HAP-1 (cell line): ENCODE results near the gene MAGI1.

ENCODE experiments used
- DNase-seq, 2 experiments: peaks; one replicate each; pipeline ENCODE4 v3.0.0-alpha.2; 2016 to 2020; ENCODE audit warnings: low spot score in 2 of 2
- H3K27me3 ChIP-seq: fragments of 250-450 bp; sonication (Bioruptor Pico); 2 replicates; pipeline ENCODE4 v1.5.1; 2020; ENCODE audit warnings: low read depth, mild to moderate bottlenecking, moderate library complexity
- H3K36me3 ChIP-seq: fragments of 250-450 bp; sonication (Bioruptor Pico); replicated peaks from 2 replicates; pipeline ENCODE4 v1.5.1; 2020; ENCODE audit warnings: mild to moderate bottlenecking
- H3K4me1 ChIP-seq: fragments of 250-450 bp; sonication (Bioruptor Pico); 2 replicates; pipeline ENCODE4 v1.5.1; 2020; ENCODE audit warnings: mild to moderate bottlenecking
- H3K4me3 ChIP-seq: fragments of 250-450 bp; sonication (Bioruptor Pico); 2 replicates; pipeline ENCODE4 v1.5.1; 2020; ENCODE audit warnings: mild to moderate bottlenecking, moderate library complexity
- H3K9me3 ChIP-seq: fragments of 250-450 bp; sonication (Bioruptor Pico); 2 replicates; pipeline ENCODE4 v1.5.1; 2020; ENCODE audit warnings: mild to moderate bottlenecking, moderate library complexity
- in situ Hi-C: fragments of 300-500 bp; cut with MboI; formaldehyde crosslinking; loops from 3 replicates; pipeline ENCODE4 v1.14.3; 2020; ENCODE audit warnings: low sequenced_read_pairs, inconsistent platforms, mixed read lengths

Gene MAGI1

GRCh38 chr3:65344444-65344843 is 694.3 kb downstream of the MAGI1 start:
- Histone ChIP-seq H3K4me3 (no peak overlapping the region), H3K4me1 (no peaks in the 10 kb centered on the region), H3K27me3 (peaks cover 7% of the 10 kb centered on the region; the same call in 1 of the 2 replicates), H3K9me3 (no peaks in the 10 kb centered on the region), H3K36me3 (no peaks in the 10 kb centered on the region)
- no peak for DNase-seq
- in situ Hi-C loops: no loop called here

- H3K36me3 ChIP-seq: no peaks in the 10 kb centered on the region
- no peak overlapping the region for H3K4me3 ChIP-seq
- H3K4me1 ChIP-seq: no peaks in the 10 kb centered on the region
- H3K27me3 ChIP-seq: peaks cover 7% of the 10 kb centered on the region; the same call in 1 of the 2 replicates
- no peaks in the 10 kb centered on the region for H3K9me3 ChIP-seq
- in situ Hi-C loops: no loop called here
- no peak for DNase-seq
These were observed 695.0 kb downstream of the MAGI1 start for GRCh38 chr3:65343736-65344135.

GRCh38 chr3:65343026-65343425 is 695.7 kb downstream of the MAGI1 start:
- in situ Hi-C loops: no loop called here
- no peak for DNase-seq

GRCh38 chr3:65342084-65342683 is 696.5 kb downstream of the MAGI1 start:
- in situ Hi-C loops: no loop called here

More at GRCh38 chr3:65343026-65343425, 695.7 kb downstream of the MAGI1 start:
- peaks cover 7% of the 10 kb centered on the region; the same call in 1 of the 2 replicates for H3K27me3 ChIP-seq
- no peak overlapping the region for H3K4me3 ChIP-seq
- no peaks in the 10 kb centered on the region for H3K9me3 ChIP-seq
- H3K4me1 ChIP-seq: no peaks in the 10 kb centered on the region
- H3K36me3 ChIP-seq: no peaks in the 10 kb centered on the region

GRCh38 chr3:65339192-65339740 is 699.5 kb downstream of the MAGI1 start:
- Histone ChIP-seq H3K4me3 (no peak overlapping the region), H3K36me3 (no peaks in the 10 kb centered on the region), H3K4me1 (no peaks in the 10 kb centered on the region), H3K27me3 (peaks cover 7% of the 10 kb centered on the region; the same call in 1 of the 2 replicates), H3K9me3 (no peaks in the 10 kb centered on the region)
- DNase-seq: no peak
- in situ Hi-C loops: no loop called here

More at GRCh38 chr3:65342084-65342683, 696.5 kb downstream of the MAGI1 start:
- Histone ChIP-seq H3K27me3 (peaks cover 7% of the 10 kb centered on the region; the same call in 1 of the 2 replicates), H3K36me3 (no peaks in the 10 kb centered on the region), H3K4me1 (no peaks in the 10 kb centered on the region), H3K4me3 (no peak overlapping the region), H3K9me3 (no peaks in the 10 kb centered on the region)
- DNase-seq: peak; percentile 58 to 83

- H3K9me3 ChIP-seq: no peaks in the 10 kb centered on the region
- no peak for DNase-seq
- in situ Hi-C loops: no loop called here
- H3K36me3 ChIP-seq: no peaks in the 10 kb centered on the region
- peaks cover 7% of the 10 kb centered on the region; the same call in 1 of the 2 replicates for H3K27me3 ChIP-seq
- H3K4me3 ChIP-seq: no peak overlapping the region
- H3K4me1 ChIP-seq: no peaks in the 10 kb centered on the region
These were observed 700.1 kb downstream of the MAGI1 start for GRCh38 chr3:65338571-65338970.

- no peak overlapping the region for H3K4me3 ChIP-seq
- H3K4me1 ChIP-seq: no peaks in the 10 kb centered on the region
- H3K9me3 ChIP-seq: no peaks in the 10 kb centered on the region
- in situ Hi-C loops: no loop called here
- no peak for DNase-seq
- no peaks in the 10 kb centered on the region for H3K27me3 ChIP-seq
- no peaks in the 10 kb centered on the region for H3K36me3 ChIP-seq
These were observed 703.1 kb downstream of the MAGI1 start for GRCh38 chr3:65335587-65335986.

GRCh38 chr3:65334045-65334665 is 704.6 kb downstream of the MAGI1 start:
- Histone ChIP-seq H3K36me3 (no peaks in the 10 kb centered on the region), H3K4me3 (no peak overlapping the region), H3K4me1 (no peaks in the 10 kb centered on the region), H3K9me3 (no peaks in the 10 kb centered on the region), H3K27me3 (no peaks in the 10 kb centered on the region)
- in situ Hi-C loops: no loop called here
- DNase-seq: peak in 1 of 2 experiments; percentile 21

- no peak overlapping the region for H3K4me3 ChIP-seq
- in situ Hi-C loops: no loop called here
- no peaks in the 10 kb centered on the region for H3K4me1 ChIP-seq
- no peaks in the 10 kb centered on the region for H3K36me3 ChIP-seq
- H3K9me3 ChIP-seq: no peaks in the 10 kb centered on the region
- no peak for DNase-seq
- no peaks in the 10 kb centered on the region; the same call in 1 of the 2 replicates for H3K27me3 ChIP-seq
These were observed 707.0 kb downstream of the MAGI1 start for GRCh38 chr3:65331730-65332129.

GRCh38 chr3:65330072-65330471 is 708.6 kb downstream of the MAGI1 start:
- Histone ChIP-seq H3K9me3 (no peaks in the 10 kb centered on the region), H3K27me3 (peaks cover 9% of the 10 kb centered on the region), H3K4me3 (no peak overlapping the region), H3K4me1 (no peaks in the 10 kb centered on the region), H3K36me3 (no peaks in the 10 kb centered on the region)
- in situ Hi-C loops: no loop called here
- no peak for DNase-seq

- in situ Hi-C loops: no loop called here
- peaks cover 9% of the 10 kb centered on the region for H3K27me3 ChIP-seq
- H3K36me3 ChIP-seq: no peaks in the 10 kb centered on the region
- no peak for DNase-seq
- no peak overlapping the region for H3K4me3 ChIP-seq
- H3K4me1 ChIP-seq: no peaks in the 10 kb centered on the region
- no peaks in the 10 kb centered on the region for H3K9me3 ChIP-seq
These were observed 710.6 kb downstream of the MAGI1 start for GRCh38 chr3:65328148-65328547.

- Histone ChIP-seq H3K4me3 (no peak overlapping the region), H3K9me3 (no peaks in the 10 kb centered on the region), H3K27me3 (peaks cover 9% of the 10 kb centered on the region), H3K36me3 (no peaks in the 10 kb centered on the region), H3K4me1 (no peaks in the 10 kb centered on the region)
- in situ Hi-C loops: no loop called here
- DNase-seq: no peak
These were observed 712.1 kb downstream of the MAGI1 start for GRCh38 chr3:65326574-65326973.

- H3K4me1 ChIP-seq: no peaks in the 10 kb centered on the region
- in situ Hi-C loops: no loop called here
- no peaks in the 10 kb centered on the region for H3K36me3 ChIP-seq
- no peak overlapping the region for H3K4me3 ChIP-seq
- DNase-seq: no peak
- peaks cover 9% of the 10 kb centered on the region for H3K27me3 ChIP-seq
- H3K9me3 ChIP-seq: no peaks in the 10 kb centered on the region
These were observed 715.8 kb downstream of the MAGI1 start for GRCh38 chr3:65322910-65323309.

GRCh38 chr3:65318231-65318630 is 720.5 kb downstream of the MAGI1 start:
- H3K36me3 ChIP-seq: no peaks in the 10 kb centered on the region
- no peaks in the 10 kb centered on the region for H3K9me3 ChIP-seq
- no peaks in the 10 kb centered on the region for H3K4me1 ChIP-seq
- no peaks in the 10 kb centered on the region for H3K27me3 ChIP-seq
- H3K4me3 ChIP-seq: no peak overlapping the region
- no peak for DNase-seq
- in situ Hi-C loops: no loop called here
